ENCODE results near the gene PSMB9.

PSMB9 gene

GRCh38 chr6:32840604-32841246, 13.3 kb upstream of the PSMB9 start:
- DNase-seq: no peak

- no peak for DNase-seq
Measured at GRCh38 chr6:32842021-32842650, 11.9 kb upstream of the PSMB9 start.

GRCh38 chr6:32842690-32843089, 11.3 kb upstream of the PSMB9 start:
- no peak for DNase-seq

- DNase-seq: no peak
Measured at GRCh38 chr6:32843331-32843978, 10.5 kb upstream of the PSMB9 start.

GRCh38 chr6:32843979-32844838, 9.8 kb upstream of the PSMB9 start, which contains the start of gene PSMB8:
PSMB8 (minus strand) TSS chr6:32844047; CDS start chr6:32843996, 51 bp downstream.
- peak; percentile 96 for DNase-seq

GRCh38 chr6:32844839-32845383, 9.1 kb upstream of the PSMB9 start:
- no peak for DNase-seq

GRCh38 chr6:32845384-32845884, 8.6 kb upstream of the PSMB9 start:
- no peak for DNase-seq

GRCh38 chr6:32847004-32847403, 7.0 kb upstream of the PSMB9 start:
- no peak for DNase-seq

- DNase-seq: no peak
Measured at GRCh38 chr6:32847795-32848194, 6.2 kb upstream of the PSMB9 start.

- DNase-seq: no peak
Measured at GRCh38 chr6:32849126-32849525, 4.9 kb upstream of the PSMB9 start.

- no peak for DNase-seq
Measured at GRCh38 chr6:32851025-32851424, 3.0 kb upstream of the PSMB9 start.

- no peak for DNase-seq
Measured at GRCh38 chr6:32852018-32852843, 1.8 kb upstream of the PSMB9 start.

- peak; percentile 30 for DNase-seq
Measured at GRCh38 chr6:32852844-32853540, 1.0 kb upstream of the PSMB9 start.

GRCh38 chr6:32854376-32855178, 585 bp downstream of the PSMB9 start:
- DNase-seq: peak; percentile 39

- no peak for DNase-seq
Measured at GRCh38 chr6:32855467-32856174, 1.6 kb downstream of the PSMB9 start.

- no peak for DNase-seq
Measured at GRCh38 chr6:32857156-32857891, 3.3 kb downstream of the PSMB9 start.

GRCh38 chr6:32858194-32858593, 4.2 kb downstream of the PSMB9 start:
- DNase-seq: no peak

GRCh38 chr6:32860674-32861073, 6.7 kb downstream of the PSMB9 start:
- no peak for DNase-seq

- DNase-seq: no peak
Measured at GRCh38 chr6:32862725-32863124, 8.7 kb downstream of the PSMB9 start.

Measured in effector CD8-positive, alpha-beta T cell (primary cell).